Ishikawa (cell line): ENCODE data around the gene NDUFAF2.

Experiments used
- CEBPB ChIP-seq: IDR thresholded peaks from 2 replicates; pipeline ENCODE4 v1.6.1; 2012
- CREB1 ChIP-seq: IDR thresholded peaks from 2 replicates; pipeline ENCODE4 v1.6.1; 2012; ENCODE audit warnings: low read depth
- EGR1 ChIP-seq: IDR thresholded peaks from 2 replicates; pipeline ENCODE4 v1.6.1; 2012
- EP300 ChIP-seq: IDR thresholded peaks from 2 replicates; pipeline ENCODE4 v1.6.1; 2012; ENCODE audit warnings: borderline replicate concordance
- FOXM1 ChIP-seq: IDR thresholded peaks from 2 replicates; pipeline ENCODE4 v1.6.1; 2012; ENCODE audit warnings: low read depth, borderline replicate concordance
- NFIC ChIP-seq: IDR thresholded peaks from 2 replicates; pipeline ENCODE4 v1.6.1; 2012
- RAD21 ChIP-seq: IDR thresholded peaks from 2 replicates; pipeline ENCODE4 v1.6.1; 2012; ENCODE audit warnings: low read depth
- REST ChIP-seq: IDR thresholded peaks from 2 replicates; pipeline ENCODE4 v1.6.1; 2012; ENCODE audit warnings: low read depth, mild to moderate bottlenecking
- TAF1 ChIP-seq: IDR thresholded peaks from 2 replicates; pipeline ENCODE4 v1.6.1; 2012; ENCODE audit warnings: low read depth, mild to moderate bottlenecking
- TCF12 ChIP-seq: IDR thresholded peaks from 2 replicates; pipeline ENCODE4 v1.6.1; 2012; ENCODE audit warnings: low read depth
- TEAD4 ChIP-seq: IDR thresholded peaks from 2 replicates; pipeline ENCODE4 v1.6.1; 2012
- USF1 ChIP-seq: IDR thresholded peaks from 2 replicates; pipeline ENCODE4 v1.6.1; 2012
- ZBTB7A ChIP-seq: IDR thresholded peaks from 2 replicates; pipeline ENCODE4 v1.6.1; 2012; ENCODE audit warnings: low read depth
- TF ChIP-seq, protein P1 (sequence below): IDR thresholded peaks from 2 replicates; pipeline ENCODE4 v1.6.1; 2012

NDUFAF2 gene

GRCh38 chr5:61200582-61201155, 255.7 kb downstream of the NDUFAF2 start:
- no peak for TF ChIP-seq USF1
- TF ChIP-seq CREB1, result no peak
- no peak for TF ChIP-seq REST
- no peak for TF ChIP-seq TEAD4
- no peak for TF ChIP-seq FOXM1
- TF ChIP-seq RAD21, result no peak
- no peak for TF ChIP-seq EGR1
- TF ChIP-seq, protein P1, sequence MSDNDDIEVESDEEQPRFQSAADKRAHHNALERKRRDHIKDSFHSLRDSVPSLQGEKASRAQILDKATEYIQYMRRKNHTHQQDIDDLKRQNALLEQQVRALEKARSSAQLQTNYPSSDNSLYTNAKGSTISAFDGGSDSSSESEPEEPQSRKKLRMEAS, result no peak
- no peak for TF ChIP-seq ZBTB7A
- no peak for TF ChIP-seq NFIC
- no peak for TF ChIP-seq CEBPB
- TF ChIP-seq TCF12, result no peak
- TF ChIP-seq EP300, result no peak

DNA sequence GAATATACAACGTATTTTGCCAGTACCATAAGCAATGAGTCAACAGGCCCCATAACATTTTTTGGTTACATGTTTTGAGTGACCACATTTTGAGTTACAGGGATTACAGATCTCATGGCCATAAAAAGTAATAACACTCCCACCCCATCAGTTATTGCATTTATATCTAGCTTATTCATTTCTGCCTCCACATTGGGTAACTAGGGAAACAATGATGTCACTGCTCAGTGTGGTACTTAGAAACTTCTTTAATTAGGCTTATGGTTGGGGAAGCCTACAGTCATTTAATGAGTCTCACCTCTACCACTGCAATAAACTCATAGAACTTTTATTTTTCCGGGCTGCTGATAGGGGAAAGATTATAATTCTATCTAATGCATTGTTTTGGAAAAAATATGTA, 257.2 kb downstream of the NDUFAF2 start:
- no peak for TF ChIP-seq CEBPB
- no peak for TF ChIP-seq TAF1
- TF ChIP-seq, protein P1, result no peak
- no peak for TF ChIP-seq NFIC
- TF ChIP-seq ZBTB7A, result no peak
- no peak for TF ChIP-seq EP300
- no peak for TF ChIP-seq CREB1
- TF ChIP-seq USF1, result no peak
- no peak for TF ChIP-seq REST
